ENCODE results near the gene VPS4A.

Gene VPS4A

GRCh38 chr16:69307856-69308255, 3.3 kb upstream of the VPS4A start:
- no peak for DNase-seq

- DNase-seq: no peak
Observed at GRCh38 chr16:69309316-69309715, 1.8 kb upstream of the VPS4A start.

GRCh38 chr16:69311533-69312387, 610 bp downstream of the VPS4A start:
- peak in 3 of 5 donors; percentile 24 to 54 (median 38) for DNase-seq

GRCh38 chr16:69313469-69313868, 2.3 kb downstream of the VPS4A start:
- DNase-seq: no peak

- DNase-seq: no peak
Observed at GRCh38 chr16:69314534-69314933, 3.4 kb downstream of the VPS4A start.

- no peak for DNase-seq
Observed at GRCh38 chr16:69315486-69316311, 4.5 kb downstream of the VPS4A start.

- DNase-seq: no peak
Observed at GRCh38 chr16:69316595-69317034, 5.5 kb downstream of the VPS4A start.

GRCh38 chr16:69318177-69318910, 7.2 kb downstream of the VPS4A start:
- DNase-seq: no peak

GRCh38 chr16:69318911-69319289, 7.8 kb downstream of the VPS4A start:
- no peak for DNase-seq

GRCh38 chr16:69319381-69319780, 8.2 kb downstream of the VPS4A start:
- DNase-seq: no peak

- DNase-seq: no peak
Observed at GRCh38 chr16:69319826-69320739, 8.9 kb downstream of the VPS4A start.

GRCh38 chr16:69320740-69321073, 9.6 kb downstream of the VPS4A start:
- DNase-seq: no peak

GRCh38 chr16:69321080-69321479, 9.9 kb downstream of the VPS4A start:
- no peak for DNase-seq

- no peak for DNase-seq
Observed at GRCh38 chr16:69322343-69322742, 11.2 kb downstream of the VPS4A start.

GRCh38 chr16:69323415-69323814, 12.3 kb downstream of the VPS4A start:
- no peak for DNase-seq

GRCh38 chr16:69324013-69324531, 12.9 kb downstream of the VPS4A start:
- DNase-seq: no peak

- DNase-seq: no peak
Observed at GRCh38 chr16:69324585-69325253, 13.6 kb downstream of the VPS4A start.

GRCh38 chr16:69325784-69326171, 14.6 kb downstream of the VPS4A start:
- DNase-seq: no peak

GRCh38 chr16:69326172-69326873, 15.2 kb downstream of the VPS4A start:
- no peak for DNase-seq

GRCh38 chr16:69327585-69328310, 16.6 kb downstream of the VPS4A start:
- no peak for DNase-seq

Data from T-helper 1 cell (primary cell).